Prostate gland (tissue), 2 donors: Measurements from ENCODE around the gene CPLANE1. TPM values are rescaled to one million over a fixed set of nuclear protein-coding genes. Genes with fewer than 3 reads are reported as not detected.

ENCODE experiments used
- DNase-seq: peaks from one replicate; pipeline ENCODE4 v3.0.0-alpha.2; 2019; ENCODE audit warnings: low spot score
- H3K27ac ChIP-seq, 2 donors: fragments of 200-600 bp; sonication (generic); 2 replicates each; pipeline ENCODE4 v1.5.1; 2017 to 2019
- H3K27me3 ChIP-seq: fragments of 200-600 bp; sonication (generic); replicated peaks from 2 replicates; pipeline ENCODE4 v1.5.1; 2019; ENCODE audit not compliant: insufficient read depth
- H3K36me3 ChIP-seq, 2 donors: fragments of 200-600 bp; sonication (generic); 1 replicate in 1 of 2; 2 replicates in 1 of 2; pipeline versions ENCODE4 v1.5.1 to v1.8.1; 2017 to 2019
- H3K4me1 ChIP-seq: fragments of 200-600 bp; sonication (generic); replicated peaks from 2 replicates; pipeline ENCODE4 v1.5.1; 2019
- H3K4me3 ChIP-seq, 2 donors: fragments of 200-600 bp; sonication (generic); 2 replicates each; pipeline ENCODE4 v1.5.1; 2017 to 2019
- H3K9me3 ChIP-seq: fragments of 200-600 bp; sonication (generic); 2 replicates; pipeline ENCODE4 v1.5.1; 2017
- POLR2A ChIP-seq: fragments of 450-650 bp; IDR thresholded peaks from one replicate; pipeline ENCODE4 v1.6.1; 2016; ENCODE audit warnings: antibody characterized with exemption, mild to moderate bottlenecking
- POLR2AphosphoS5 ChIP-seq: sonication (generic); formaldehyde crosslinking; IDR thresholded peaks from one replicate; pipeline ENCODE4 v1.6.1; 2017; ENCODE audit warnings: antibody characterized with exemption
- WGBS: methylation state at CpG from one replicate; pipeline ENCODE4 v1.1.5; 2018; 5-methylcytosine and 5-hydroxymethylcytosine counted together
- intact Hi-C: fragments of 100-400 bp; cut with DNase I; formaldehyde crosslinking; loops from one replicate; pipeline ENCODE4 v1.14.2; 2022
- total RNA-seq, 2 donors: library from RNA; depleted of rRNA; stranded (reverse); fragments of >200 nt; gene quantifications; one replicate each; pipeline ENCODE4 v1.1.0, GENCODE V29; 2016
- TF ChIP-seq, protein P1 (sequence below), 4 experiments: fragments of 200-600 bp in 2 of 4; fragments of 450-650 bp in 2 of 4; sonication (generic) in 2 of 4; IDR thresholded peaks; 1 replicate in 3 of 4; 2 replicates in 1 of 4; pipeline ENCODE4 v1.5.1; 2016 to 2019; ENCODE audit warnings: antibody characterized with exemption in 4 of 4, mild to moderate bottlenecking in 2 of 4, moderate library complexity in 2 of 4

The CPLANE1 gene
- total RNA-seq, 2 donors from 2014 or later, result 17.2 to 27.8 TPM

DNA sequence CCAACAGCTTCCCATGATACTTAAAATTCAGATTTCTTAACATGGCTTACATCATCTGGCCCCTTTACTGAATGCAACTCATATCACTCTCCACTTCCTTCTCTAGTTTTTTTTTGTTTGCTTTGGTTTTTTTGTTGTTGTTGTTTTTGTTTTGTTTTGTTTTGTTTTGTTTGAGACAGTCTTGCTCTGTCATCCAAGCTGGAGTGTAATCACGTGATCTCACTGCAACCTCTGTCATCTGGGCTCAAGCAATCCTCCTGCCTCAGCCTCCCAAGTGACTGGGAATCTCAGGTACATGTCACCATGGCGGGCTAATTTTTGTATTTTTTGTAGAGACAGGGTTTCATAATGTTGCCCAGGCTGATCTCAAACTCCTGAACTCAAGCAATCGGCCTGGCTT lies 41.4 kb downstream of the CPLANE1 start:
- Histone ChIP-seq H3K27me3 (no peaks in the 10 kb centered on the region), H3K36me3 (peaks cover 0 to 5% of the 10 kb centered on the region in 2 donors), H3K4me1 (no peaks in the 10 kb centered on the region), H3K4me3 (no peak overlapping the region), H3K9me3 (no peaks in the 10 kb centered on the region), H3K27ac (no peak overlapping the region)
- TF ChIP-seq POLR2AphosphoS5, result no peak
- no peak for TF ChIP-seq POLR2A
- TF ChIP-seq, protein P1, sequence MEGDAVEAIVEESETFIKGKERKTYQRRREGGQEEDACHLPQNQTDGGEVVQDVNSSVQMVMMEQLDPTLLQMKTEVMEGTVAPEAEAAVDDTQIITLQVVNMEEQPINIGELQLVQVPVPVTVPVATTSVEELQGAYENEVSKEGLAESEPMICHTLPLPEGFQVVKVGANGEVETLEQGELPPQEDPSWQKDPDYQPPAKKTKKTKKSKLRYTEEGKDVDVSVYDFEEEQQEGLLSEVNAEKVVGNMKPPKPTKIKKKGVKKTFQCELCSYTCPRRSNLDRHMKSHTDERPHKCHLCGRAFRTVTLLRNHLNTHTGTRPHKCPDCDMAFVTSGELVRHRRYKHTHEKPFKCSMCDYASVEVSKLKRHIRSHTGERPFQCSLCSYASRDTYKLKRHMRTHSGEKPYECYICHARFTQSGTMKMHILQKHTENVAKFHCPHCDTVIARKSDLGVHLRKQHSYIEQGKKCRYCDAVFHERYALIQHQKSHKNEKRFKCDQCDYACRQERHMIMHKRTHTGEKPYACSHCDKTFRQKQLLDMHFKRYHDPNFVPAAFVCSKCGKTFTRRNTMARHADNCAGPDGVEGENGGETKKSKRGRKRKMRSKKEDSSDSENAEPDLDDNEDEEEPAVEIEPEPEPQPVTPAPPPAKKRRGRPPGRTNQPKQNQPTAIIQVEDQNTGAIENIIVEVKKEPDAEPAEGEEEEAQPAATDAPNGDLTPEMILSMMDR (IDR thresholded peaks at IDR 0.05), result no peak
- no peak for DNase-seq
- intact Hi-C loops, result no loop called here
- WGBS, result 94% methylated on average over 3 of the region's 3 CpGs

DNA sequence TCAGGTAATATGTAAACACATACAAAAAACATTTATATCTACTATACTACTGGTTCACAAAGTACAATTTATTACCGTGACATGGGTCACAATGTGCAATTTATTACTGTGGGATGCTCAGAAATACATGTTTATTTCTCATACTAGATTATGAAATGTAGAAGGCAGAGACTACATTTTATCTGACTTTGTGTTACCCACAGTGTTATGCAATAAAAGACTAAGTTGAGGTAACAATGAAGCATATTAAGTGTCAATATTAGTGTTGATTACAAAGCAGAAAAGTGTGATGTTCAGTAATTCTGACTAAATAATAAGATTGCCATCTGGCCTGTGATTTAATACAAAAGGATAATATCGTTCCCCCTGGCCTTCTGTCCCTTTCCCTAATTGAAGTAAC lies 42.4 kb downstream of the CPLANE1 start:
- H3K4me1 ChIP-seq, result no peaks in the 10 kb centered on the region
- intact Hi-C loops, result no loop called here
- no peaks in the 10 kb centered on the region for H3K9me3 ChIP-seq
- 82% methylated on average over 2 of the region's 2 CpGs for WGBS
- H3K27ac ChIP-seq, result no peak overlapping the region
- H3K4me3 ChIP-seq, result no peak overlapping the region
- peaks cover 0 to 5% of the 10 kb centered on the region in 2 donors for H3K36me3 ChIP-seq
- TF ChIP-seq, protein P1 (IDR thresholded peaks at IDR 0.05), result no peak
- TF ChIP-seq POLR2AphosphoS5, result no peak
- TF ChIP-seq POLR2A, result no peak
- no peak for DNase-seq
- H3K27me3 ChIP-seq, result no peaks in the 10 kb centered on the region

DNA sequence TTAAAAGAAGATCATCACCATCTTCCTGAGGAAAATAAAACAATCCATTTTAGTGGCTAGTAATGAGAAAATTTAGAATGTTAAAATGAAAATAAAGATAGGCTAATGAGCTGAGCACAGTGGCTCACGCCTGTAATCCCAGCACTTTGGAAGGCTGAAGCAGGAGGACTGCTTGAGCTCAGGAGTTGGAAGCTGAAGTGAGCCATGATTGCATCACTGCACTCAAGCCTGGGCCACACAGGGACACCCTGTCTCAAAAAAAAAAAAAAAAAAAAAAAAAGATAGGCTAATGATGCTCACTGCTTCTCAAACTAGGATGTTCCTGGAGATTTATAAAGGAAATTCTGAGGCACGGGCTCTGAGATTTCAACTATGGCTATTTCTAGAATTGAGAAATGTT lies 50.3 kb downstream of the CPLANE1 start:
- TF ChIP-seq, protein P1 (IDR thresholded peaks at IDR 0.05), result no peak
- TF ChIP-seq POLR2A (no peak), POLR2AphosphoS5 (no peak)
- WGBS, result 96% methylated on average over 2 of the region's 2 CpGs
- intact Hi-C loops, result no loop called here
- no peak overlapping the region for H3K4me3 ChIP-seq
- no peak overlapping the region for H3K27ac ChIP-seq
- H3K36me3 ChIP-seq, result no peaks in the 10 kb centered on the region
- H3K9me3 ChIP-seq, result no peaks in the 10 kb centered on the region
- DNase-seq, result no peak
- H3K27me3 ChIP-seq, result no peaks in the 10 kb centered on the region
- H3K4me1 ChIP-seq, result no peaks in the 10 kb centered on the region

DNA sequence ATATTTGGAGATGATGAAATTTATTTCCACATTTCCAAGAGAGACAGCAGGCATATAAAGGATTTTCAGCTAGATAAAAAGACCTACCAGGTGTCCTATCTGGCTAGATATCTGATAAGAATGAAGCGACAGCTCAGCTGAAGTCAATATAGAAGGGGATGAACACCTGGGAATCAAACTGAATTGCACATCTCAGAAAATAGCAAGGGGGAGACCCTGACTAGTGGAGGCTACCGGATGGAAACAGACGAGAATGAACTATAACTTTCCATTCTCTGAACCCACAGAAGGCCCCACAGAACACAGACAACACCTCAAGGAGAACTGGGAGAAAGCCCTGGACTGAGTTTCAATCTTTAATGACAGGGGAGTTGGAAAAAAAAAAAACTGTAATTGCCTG lies 51.1 kb downstream of the CPLANE1 start:
- no peaks in the 10 kb centered on the region for H3K9me3 ChIP-seq
- H3K27ac ChIP-seq, result no peak overlapping the region
- H3K4me1 ChIP-seq, result no peaks in the 10 kb centered on the region
- TF ChIP-seq POLR2A (no peak), POLR2AphosphoS5 (no peak)
- TF ChIP-seq, protein P1 (IDR thresholded peaks at IDR 0.05), result no peak
- intact Hi-C loops, result no loop called here
- H3K36me3 ChIP-seq, result no peaks in the 10 kb centered on the region
- 82% methylated on average over 3 of the region's 3 CpGs for WGBS
- no peak for DNase-seq
- H3K4me3 ChIP-seq, result no peak overlapping the region
- H3K27me3 ChIP-seq, result no peaks in the 10 kb centered on the region

DNA sequence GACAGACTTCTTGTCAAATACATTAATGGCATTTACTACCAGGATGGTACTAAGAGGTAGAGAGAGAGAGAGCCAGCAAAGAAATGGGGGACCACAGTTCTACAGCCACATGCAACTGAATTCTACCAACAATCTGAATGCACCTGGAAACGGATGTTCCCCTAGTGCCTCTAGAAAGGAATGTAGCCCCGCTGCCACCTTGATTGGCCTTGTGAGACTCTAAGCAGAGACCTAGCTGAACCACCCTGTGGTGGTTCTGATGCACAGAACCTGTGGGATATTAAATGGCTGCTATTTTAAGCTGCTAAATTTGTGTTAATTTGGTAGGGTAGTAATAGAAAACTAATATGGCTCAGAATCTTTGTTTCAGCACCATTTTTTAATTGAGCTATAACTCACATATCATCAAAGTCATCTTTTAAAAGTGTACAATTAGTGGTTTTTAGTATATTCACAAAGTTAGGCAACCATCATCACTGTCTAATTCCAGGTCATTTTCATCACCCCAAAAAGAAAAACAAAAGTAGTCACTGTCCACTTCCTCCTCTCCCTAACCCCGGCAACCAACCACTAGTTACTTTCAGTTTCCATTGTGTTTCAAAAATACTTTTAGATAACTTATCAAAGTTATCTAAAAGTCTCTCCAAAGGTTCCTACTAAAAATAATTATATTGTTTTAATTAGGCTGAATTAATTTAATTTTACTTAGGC lies 51.7 kb downstream of the CPLANE1 start:
- H3K4me1 ChIP-seq, result no peaks in the 10 kb centered on the region
- intact Hi-C loops, result no loop called here
- no peaks in the 10 kb centered on the region for H3K27me3 ChIP-seq
- H3K27ac ChIP-seq, result no peak overlapping the region
- TF ChIP-seq, protein P1 (IDR thresholded peaks at IDR 0.05), result no peak
- TF ChIP-seq POLR2AphosphoS5 (no peak), POLR2A (no peak)
- H3K9me3 ChIP-seq, result no peaks in the 10 kb centered on the region
- H3K36me3 ChIP-seq, result no peaks in the 10 kb centered on the region
- no peak overlapping the region for H3K4me3 ChIP-seq
- WGBS, result 67% methylated on average over 3 of the region's 3 CpGs
- DNase-seq, result no peak
